Left hindlimb (tissue), 1 donor: ENCODE results near the gene NHLH2.

ENCODE experiments used
- DNase-seq: peaks from one replicate; pipeline ENCODE4 v3.0.0-alpha.2; 2018

Gene NHLH2

GRCh38 chr1:115796897-115797296 is 44.0 kb downstream of the NHLH2 start:
- DNase-seq: no peak

GRCh38 chr1:115796036-115796435 is 44.9 kb downstream of the NHLH2 start:
- DNase-seq: no peak

- DNase-seq: no peak
Measured at GRCh38 chr1:115794976-115795639, 45.8 kb downstream of the NHLH2 start.

- no peak for DNase-seq
Measured at GRCh38 chr1:115793162-115793561, 47.8 kb downstream of the NHLH2 start.

- DNase-seq: no peak
Measured at GRCh38 chr1:115791816-115792215, 49.1 kb downstream of the NHLH2 start.

GRCh38 chr1:115790846-115791245 is 50.1 kb downstream of the NHLH2 start:
- DNase-seq: no peak

- DNase-seq: no peak
Measured at GRCh38 chr1:115790356-115790755, 50.6 kb downstream of the NHLH2 start.
